ENCODE measurements around the gene GRM2. TPM values are rescaled to one million over a fixed set of nuclear protein-coding genes. Genes with fewer than 3 reads are reported as not detected.

The GRM2 gene
- polyA plus RNA-seq (2012; ENCODE audit: insufficient read depth, insufficient read length, low read depth) = 1.3 TPM

DNA sequence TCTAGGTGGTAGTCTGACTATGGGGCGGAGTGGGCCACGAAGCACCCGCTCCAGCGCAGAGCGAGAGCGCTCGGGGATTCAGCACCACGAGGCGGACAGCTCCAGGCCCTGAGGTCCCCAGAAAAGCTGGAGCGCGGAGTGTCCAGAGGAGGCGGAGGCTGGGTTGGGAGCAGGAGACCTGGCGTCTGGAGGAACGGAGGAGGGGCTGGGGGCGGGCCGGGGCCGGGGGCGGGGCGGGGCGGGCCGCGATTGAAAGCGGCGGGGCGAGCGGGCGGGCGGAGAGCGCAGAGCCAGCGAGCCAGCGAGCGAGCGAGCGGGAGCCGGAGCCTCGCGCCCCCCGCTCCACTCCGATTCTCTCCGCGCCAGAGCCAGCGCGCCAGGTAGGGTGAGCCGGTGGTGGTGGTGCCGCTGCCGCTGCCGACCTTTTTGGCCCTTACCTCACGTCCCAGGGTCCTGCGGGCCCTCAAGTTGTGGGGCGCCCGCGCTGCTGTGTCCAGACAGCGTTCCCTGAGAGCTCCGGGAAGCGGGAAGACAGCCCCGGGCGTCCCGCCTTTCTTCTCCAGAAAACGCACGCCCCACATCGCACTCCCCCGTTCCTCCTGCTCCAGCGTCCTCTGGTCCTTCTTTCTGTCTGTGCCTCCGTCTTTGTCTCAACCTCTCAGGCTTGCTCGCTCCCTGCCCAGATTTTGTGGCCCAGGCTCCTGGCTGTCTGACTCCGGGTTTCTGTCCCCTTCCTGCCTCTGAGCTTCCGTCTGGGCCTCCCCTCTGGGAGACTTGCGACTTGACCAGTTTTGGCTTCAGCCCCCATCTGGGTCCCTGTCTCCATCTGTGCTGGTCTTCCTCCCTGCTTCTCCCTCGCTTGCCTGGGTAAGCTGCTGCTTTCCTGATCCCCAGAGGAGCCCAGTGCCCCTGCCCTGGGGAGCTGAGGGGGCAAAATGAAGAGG, at the start of gene GRM2:
TSS of gene GRM2 (plus strand) at position 281 of the 944 bp plus-strand sequence. CDS start 1,916 bp downstream, outside the sequence.
- H3K36me3 ChIP-seq = no peaks in the 10 kb centered on the region
- H3K9me3 ChIP-seq = no peaks in the 10 kb centered on the region
- H3K4me1 ChIP-seq = no peaks in the 10 kb centered on the region
- peak within 1 kb of the TSS; percentile 36 for H3K4me3 ChIP-seq (ENCODE audit: low read depth, low read length)
- DNase-seq = peak; percentile 79
- TF ChIP-seq, protein P1, sequence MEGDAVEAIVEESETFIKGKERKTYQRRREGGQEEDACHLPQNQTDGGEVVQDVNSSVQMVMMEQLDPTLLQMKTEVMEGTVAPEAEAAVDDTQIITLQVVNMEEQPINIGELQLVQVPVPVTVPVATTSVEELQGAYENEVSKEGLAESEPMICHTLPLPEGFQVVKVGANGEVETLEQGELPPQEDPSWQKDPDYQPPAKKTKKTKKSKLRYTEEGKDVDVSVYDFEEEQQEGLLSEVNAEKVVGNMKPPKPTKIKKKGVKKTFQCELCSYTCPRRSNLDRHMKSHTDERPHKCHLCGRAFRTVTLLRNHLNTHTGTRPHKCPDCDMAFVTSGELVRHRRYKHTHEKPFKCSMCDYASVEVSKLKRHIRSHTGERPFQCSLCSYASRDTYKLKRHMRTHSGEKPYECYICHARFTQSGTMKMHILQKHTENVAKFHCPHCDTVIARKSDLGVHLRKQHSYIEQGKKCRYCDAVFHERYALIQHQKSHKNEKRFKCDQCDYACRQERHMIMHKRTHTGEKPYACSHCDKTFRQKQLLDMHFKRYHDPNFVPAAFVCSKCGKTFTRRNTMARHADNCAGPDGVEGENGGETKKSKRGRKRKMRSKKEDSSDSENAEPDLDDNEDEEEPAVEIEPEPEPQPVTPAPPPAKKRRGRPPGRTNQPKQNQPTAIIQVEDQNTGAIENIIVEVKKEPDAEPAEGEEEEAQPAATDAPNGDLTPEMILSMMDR (IDR thresholded peaks at IDR 0.05; ENCODE audit: low read depth, low read length) = no peak
- H3K27me3 ChIP-seq = peaks cover 8% of the 10 kb centered on the region

DNA sequence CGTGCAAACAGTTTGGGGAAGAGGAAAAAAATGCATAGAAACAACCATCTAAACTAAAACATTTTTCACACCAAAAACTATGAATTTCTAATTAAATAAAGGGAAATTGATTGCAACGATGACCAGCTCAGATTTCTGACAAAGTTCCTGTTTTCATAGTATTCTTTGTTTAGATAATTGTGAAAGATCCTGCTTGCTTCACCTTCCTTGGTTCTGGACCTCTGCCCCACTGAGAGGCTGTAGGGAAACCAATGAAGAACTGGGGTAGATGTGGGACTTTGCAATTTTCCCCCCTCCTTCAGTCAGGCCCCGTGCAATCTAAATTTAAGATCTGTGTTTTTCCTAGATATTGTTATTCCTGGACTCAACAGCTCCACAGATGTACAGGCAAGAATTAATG, 49.6 kb upstream of the GRM2 start:
- no peak overlapping the region for H3K4me3 ChIP-seq (ENCODE audit: low read depth, low read length)
- TF ChIP-seq, protein P1 (IDR thresholded peaks at IDR 0.05; ENCODE audit: low read depth, low read length) = no peak
- H3K27me3 ChIP-seq = no peaks in the 10 kb centered on the region
- H3K9me3 ChIP-seq = no peaks in the 10 kb centered on the region
- H3K36me3 ChIP-seq = no peaks in the 10 kb centered on the region
- DNase-seq = no peak
- H3K4me1 ChIP-seq = no peaks in the 10 kb centered on the region

DNA sequence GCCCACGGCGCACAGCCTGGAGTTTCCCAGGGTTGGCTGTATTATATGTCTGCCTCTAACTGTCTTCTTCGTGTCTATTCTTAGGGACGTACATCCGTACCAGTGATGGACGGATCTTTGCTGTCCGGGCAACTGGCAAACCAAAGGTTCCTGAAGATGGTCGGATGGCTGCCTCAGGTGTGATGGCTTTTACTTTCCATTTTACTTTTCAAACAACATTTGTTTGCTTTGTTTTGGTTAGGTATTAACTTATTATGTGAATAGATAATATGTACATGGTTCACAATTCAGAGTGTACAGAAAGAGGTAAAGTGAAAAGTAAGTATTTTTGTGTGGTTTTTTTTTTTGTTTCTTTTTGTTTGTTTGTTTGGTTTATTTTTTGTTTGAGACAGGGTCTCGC, 46.9 kb upstream of the GRM2 start:
- no peak overlapping the region for H3K4me3 ChIP-seq (ENCODE audit: low read depth, low read length)
- no peak for DNase-seq
- no peaks in the 10 kb centered on the region; the same call in 1 of the 2 replicates for H3K36me3 ChIP-seq
- no peaks in the 10 kb centered on the region for H3K9me3 ChIP-seq
- H3K27me3 ChIP-seq = no peaks in the 10 kb centered on the region
- no peaks in the 10 kb centered on the region for H3K4me1 ChIP-seq
- TF ChIP-seq, protein P1 (IDR thresholded peaks at IDR 0.05; ENCODE audit: low read depth, low read length) = no peak

DNA sequence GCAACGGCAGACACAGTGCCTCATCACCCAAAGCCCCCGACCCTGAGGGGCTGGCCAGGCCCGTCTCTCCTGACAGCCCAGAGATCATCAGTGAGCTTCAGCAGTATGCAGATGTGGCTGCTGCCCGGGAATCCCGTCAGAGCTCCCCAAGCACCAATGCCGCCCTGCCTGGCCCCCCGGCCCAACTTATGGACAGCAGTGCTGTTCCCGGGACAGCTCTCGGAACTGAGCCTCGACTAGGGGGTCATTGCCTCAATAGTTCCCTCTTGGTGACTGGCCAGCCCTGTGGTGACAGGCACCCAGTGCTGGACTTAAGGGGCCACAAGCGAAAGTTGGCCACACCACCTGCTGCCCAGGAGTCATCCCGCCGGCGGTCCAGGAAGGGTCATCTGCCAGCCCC, 44.4 kb upstream of the GRM2 start:
- Histone ChIP-seq H3K9me3 (no peaks in the 10 kb centered on the region), H3K4me3 (ENCODE audit: low read depth, low read length) (no peak overlapping the region), H3K27me3 (no peaks in the 10 kb centered on the region), H3K36me3 (no peaks in the 10 kb centered on the region; the same call in 1 of the 2 replicates), H3K4me1 (no peaks in the 10 kb centered on the region)
- TF ChIP-seq, protein P1 (IDR thresholded peaks at IDR 0.05; ENCODE audit: low read depth, low read length) = no peak
- no peak for DNase-seq

DNA sequence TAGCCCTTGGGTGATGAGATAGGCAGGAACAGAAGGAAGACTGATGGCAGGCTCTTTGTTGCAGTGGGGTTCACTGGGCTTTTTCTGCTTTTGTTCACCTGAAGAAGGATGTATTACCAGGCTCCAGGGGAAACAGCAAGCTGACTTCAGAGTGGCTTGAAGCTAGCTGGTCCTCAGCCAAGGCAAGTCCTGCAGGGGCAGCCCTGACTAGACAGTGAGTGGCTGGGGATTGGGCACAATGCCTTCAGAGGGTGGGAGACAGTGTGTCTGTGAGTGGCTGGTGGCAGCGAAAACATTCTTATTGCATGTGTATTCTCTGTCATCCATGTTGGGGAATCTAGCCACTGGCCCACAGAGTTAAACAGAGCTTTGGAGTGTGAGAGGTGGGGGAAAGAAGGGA, 38.1 kb upstream of the GRM2 start:
- DNase-seq = no peak
- no peaks in the 10 kb centered on the region for H3K9me3 ChIP-seq
- no peak overlapping the region for H3K4me3 ChIP-seq (ENCODE audit: low read depth, low read length)
- no peaks in the 10 kb centered on the region for H3K4me1 ChIP-seq
- TF ChIP-seq, protein P1 (IDR thresholded peaks at IDR 0.05; ENCODE audit: low read depth, low read length) = no peak
- no peaks in the 10 kb centered on the region for H3K27me3 ChIP-seq
- H3K36me3 ChIP-seq = no peaks in the 10 kb centered on the region

Measured in BE2C (cell line).